ENCODE results near the gene SFR1.
A peak's percentile ranks its signal among the peaks of the same experiment; 100 is the strongest.

Gene SFR1, protein sequence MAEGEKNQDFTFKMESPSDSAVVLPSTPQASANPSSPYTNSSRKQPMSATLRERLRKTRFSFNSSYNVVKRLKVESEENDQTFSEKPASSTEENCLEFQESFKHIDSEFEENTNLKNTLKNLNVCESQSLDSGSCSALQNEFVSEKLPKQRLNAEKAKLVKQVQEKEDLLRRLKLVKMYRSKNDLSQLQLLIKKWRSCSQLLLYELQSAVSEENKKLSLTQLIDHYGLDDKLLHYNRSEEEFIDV

DNA sequence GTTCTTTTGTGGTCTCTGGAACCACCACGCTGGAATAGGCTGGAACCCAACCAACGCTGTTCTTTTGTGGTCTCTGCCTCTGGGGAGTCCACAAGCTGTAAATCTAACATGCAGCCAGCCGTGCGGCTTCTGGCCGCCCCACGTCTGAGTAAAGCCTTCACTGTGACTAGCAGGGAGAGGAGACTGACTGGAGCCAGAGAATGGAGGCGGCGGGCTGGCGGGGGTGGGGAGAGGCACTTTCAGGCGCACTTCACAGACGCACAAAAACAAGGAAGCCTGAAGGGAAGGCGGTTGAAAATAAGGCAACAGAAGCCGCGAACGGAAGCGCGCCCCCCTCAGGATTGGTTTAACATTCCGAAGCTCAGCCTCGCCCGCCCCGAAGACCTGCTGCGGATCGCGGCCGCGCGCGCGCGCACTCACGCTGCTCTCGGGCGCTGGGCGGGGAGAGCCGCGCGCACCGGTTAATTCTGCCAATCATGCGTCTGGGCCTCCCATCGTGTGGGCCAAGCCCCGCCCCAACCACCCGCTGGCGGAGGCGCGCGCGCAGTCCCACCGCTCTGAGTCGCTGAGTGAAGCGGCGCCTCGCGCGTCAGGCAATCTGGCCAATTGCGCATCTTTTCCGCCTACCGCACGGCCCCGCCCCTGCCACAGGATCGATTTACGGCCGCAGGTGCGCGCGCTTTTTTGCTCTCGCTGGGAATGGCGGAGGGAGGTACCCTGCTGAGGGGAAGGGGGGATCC, at the start of gene SFR1:
Gene SFR1, plus strand, starts transcription at position 687 of the 740 bp plus-strand sequence. Its CDS starts 13 bp downstream, at position 700.
- ATAC-seq (peak; percentile 93), DNase-seq (peak; percentile 99 to 100)
- H3K27me3 Mint-ChIP-seq = peaks cover 7% of the 10 kb centered on the region
- H3K4me3 Mint-ChIP-seq = peak within 1 kb of the TSS; percentile 89 to 92
- no peaks in the 10 kb centered on the region for H3K9me3 Mint-ChIP-seq
- peak within 1 kb of the TSS; percentile 99 for H3K27ac Mint-ChIP-seq
- peaks cover 39% of the 10 kb centered on the region for H3K4me1 Mint-ChIP-seq

DNA sequence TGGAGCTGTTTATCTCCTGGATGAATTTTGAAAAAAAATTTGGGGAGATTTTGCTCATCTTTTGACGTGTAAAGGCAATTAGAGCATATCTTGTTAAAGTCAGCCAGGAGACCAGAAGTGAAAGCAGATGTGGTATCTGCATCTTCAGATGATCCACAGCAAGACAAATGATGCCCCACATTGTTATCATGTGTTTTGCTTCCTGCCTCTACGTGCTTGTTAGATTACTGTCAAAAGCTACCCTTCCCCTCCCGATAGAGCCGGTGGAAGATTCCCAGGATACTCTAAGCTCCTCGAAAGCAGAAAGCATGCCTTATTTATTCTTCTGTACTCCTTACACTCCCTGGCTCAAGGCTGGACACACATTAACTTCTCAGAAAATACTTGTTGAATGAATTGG, 49.2 kb upstream of the SFR1 start:
- Mint-ChIP-seq H3K4me1 (no peaks in the 10 kb centered on the region), H3K9me3 (no peaks in the 10 kb centered on the region), H3K27ac (no peak overlapping the region), H3K27me3 (no peaks in the 10 kb centered on the region), H3K4me3 (no peak overlapping the region)
- no peak for DNase-seq
- ATAC-seq = no peak

DNA sequence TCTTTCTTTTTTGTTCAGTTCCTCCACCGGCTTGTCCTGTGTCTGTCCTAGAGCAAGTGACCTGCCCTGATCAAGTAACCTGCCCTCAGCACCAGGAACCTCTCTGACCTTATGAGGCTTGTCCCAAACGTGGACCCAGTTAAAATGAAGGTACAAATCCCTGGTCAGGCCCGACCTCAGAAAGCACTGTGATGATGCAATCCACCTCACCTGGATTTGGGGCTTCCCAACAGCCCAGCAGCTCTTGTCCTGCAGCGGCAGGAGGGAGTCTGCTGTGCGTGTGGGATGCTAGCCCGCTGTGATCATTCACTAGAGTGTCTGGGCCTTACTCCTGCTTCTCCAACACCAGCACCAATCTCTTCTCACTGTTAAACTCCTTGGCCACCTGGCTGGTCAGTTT, 47.5 kb upstream of the SFR1 start:
- Mint-ChIP-seq H3K4me3 (no peak overlapping the region), H3K27me3 (no peaks in the 10 kb centered on the region), H3K4me1 (no peaks in the 10 kb centered on the region), H3K9me3 (no peaks in the 10 kb centered on the region), H3K27ac (no peak overlapping the region)
- DNase-seq (no peak), ATAC-seq (no peak)

DNA sequence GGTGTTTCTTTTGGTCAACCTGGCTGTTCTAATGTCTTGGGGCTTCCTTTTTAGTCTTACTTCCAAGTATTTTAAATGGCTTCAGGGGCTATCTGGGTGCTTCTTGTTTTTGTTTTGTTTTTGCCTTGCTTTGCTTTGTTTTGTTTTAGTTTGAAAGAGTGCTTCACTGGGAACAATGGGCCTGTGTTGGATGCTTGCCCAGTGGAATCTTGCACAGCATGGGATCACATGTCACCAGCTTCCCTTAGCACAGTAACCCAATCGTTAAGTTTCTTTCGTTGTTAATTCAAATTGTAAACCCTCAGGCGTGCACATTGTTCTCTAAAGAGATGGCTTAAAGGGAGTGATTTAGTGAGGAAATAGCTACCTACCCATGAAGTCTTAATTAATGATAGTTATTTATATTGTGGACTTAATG, 45.2 kb upstream of the SFR1 start:
- H3K27me3 Mint-ChIP-seq = no peaks in the 10 kb centered on the region
- ATAC-seq = no peak
- DNase-seq = no peak

DNA sequence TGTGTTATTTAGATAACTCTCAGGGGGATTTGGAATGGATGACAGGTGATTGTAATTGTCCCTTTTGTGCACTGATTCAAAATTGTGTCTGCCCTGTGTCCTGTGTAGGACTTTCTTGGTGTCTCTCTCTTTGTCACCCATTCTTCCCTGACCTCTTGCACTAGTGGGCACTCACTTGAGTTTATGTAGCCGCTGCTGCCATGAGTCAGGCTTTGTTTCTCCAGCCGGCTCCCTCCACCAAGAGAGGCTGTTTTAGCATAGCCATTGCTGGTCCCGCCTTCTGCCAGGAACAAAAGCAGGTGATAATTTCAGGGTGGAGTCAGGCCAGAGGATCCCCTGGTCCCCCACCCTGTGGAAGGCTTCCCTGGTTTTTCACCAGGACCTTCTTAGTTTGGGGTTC, 44.7 kb upstream of the SFR1 start:
- H3K27ac Mint-ChIP-seq = no peak overlapping the region
- ATAC-seq = no peak
- no peak overlapping the region for H3K4me3 Mint-ChIP-seq
- no peaks in the 10 kb centered on the region for H3K9me3 Mint-ChIP-seq
- no peaks in the 10 kb centered on the region for H3K27me3 Mint-ChIP-seq
- DNase-seq = no peak
- no peaks in the 10 kb centered on the region for H3K4me1 Mint-ChIP-seq

More for the DNA sequence above, 45.2 kb upstream of the SFR1 start:
- Mint-ChIP-seq H3K4me1 (no peaks in the 10 kb centered on the region), H3K27ac (no peak overlapping the region), H3K4me3 (no peak overlapping the region), H3K9me3 (no peaks in the 10 kb centered on the region)

DNA sequence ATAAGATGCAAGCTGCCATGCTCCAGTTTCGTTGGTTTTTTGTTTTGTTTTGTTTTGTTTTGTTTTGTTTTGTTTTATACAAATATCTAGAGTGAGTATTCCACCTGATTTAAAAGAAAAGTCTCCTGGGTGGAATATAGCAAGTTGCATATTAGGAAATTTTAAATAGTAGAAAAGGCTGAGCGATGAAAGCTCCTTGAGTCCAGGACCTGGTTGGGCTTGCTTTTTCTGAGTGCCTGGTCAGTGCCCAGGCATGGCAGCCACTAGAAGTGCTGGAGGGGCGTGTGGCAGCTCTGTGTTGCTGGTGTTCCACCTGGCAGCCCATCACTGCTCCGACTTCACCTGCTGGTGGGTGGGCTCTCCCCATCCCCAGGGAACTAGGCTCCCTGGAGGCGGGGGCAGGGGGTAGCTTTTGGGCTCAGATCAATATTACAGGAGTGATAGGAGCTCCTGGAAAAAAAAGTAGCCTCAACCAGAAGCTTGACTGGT, 44.3 kb upstream of the SFR1 start:
- DNase-seq (no peak), ATAC-seq (no peak)
- no peaks in the 10 kb centered on the region for H3K4me1 Mint-ChIP-seq
- peak overlapping the region in 1 of 2 donors; percentile 44 for H3K27ac Mint-ChIP-seq
- no peaks in the 10 kb centered on the region for H3K27me3 Mint-ChIP-seq
- no peak overlapping the region for H3K4me3 Mint-ChIP-seq
- H3K9me3 Mint-ChIP-seq = no peaks in the 10 kb centered on the region

DNA sequence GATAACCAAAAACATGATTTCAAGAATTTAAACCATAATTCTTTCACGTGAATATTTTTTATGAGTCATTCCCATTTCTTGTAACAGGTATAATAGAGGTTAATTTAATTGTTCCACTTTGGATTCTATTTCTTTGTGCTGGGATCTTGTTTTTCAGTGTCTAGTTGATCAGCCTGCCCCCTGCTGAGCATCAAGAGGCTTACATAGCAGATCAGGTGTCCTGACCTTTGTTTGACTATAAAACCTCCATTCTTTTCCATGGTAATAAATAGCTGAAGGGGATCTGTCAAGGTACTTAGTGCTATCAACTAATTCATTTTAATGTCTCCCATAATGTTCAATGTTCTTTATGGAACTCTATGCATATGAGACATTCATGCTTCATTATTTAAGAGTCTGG, 41.2 kb upstream of the SFR1 start:
- Mint-ChIP-seq H3K9me3 (no peaks in the 10 kb centered on the region), H3K4me3 (no peak overlapping the region), H3K27ac (no peak overlapping the region), H3K27me3 (no peaks in the 10 kb centered on the region), H3K4me1 (no peaks in the 10 kb centered on the region)
- DNase-seq (no peak), ATAC-seq (no peak)

DNA sequence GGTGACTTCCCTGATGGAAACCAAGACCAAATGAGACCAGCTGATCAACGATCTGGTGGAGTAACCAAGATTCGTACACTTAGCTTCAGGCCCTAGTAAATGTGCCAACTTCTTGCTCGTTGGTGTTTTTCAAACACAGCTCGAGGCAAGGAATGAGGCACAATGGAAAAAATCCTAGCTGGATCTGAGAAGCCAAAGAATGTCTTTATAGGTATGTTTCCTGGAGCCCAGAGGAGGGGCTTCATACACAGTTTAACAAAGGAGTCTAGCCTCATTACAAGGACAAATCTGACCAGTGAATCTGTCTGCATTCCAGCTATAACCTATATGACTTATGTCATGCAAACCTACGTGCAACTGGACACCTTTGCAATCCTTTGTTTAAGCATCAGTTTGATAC, 40.0 kb upstream of the SFR1 start:
- Mint-ChIP-seq H3K4me3 (no peak overlapping the region), H3K9me3 (no peaks in the 10 kb centered on the region), H3K27me3 (no peaks in the 10 kb centered on the region), H3K4me1 (no peaks in the 10 kb centered on the region), H3K27ac (no peak overlapping the region)
- no peak for DNase-seq
- no peak for ATAC-seq

DNA sequence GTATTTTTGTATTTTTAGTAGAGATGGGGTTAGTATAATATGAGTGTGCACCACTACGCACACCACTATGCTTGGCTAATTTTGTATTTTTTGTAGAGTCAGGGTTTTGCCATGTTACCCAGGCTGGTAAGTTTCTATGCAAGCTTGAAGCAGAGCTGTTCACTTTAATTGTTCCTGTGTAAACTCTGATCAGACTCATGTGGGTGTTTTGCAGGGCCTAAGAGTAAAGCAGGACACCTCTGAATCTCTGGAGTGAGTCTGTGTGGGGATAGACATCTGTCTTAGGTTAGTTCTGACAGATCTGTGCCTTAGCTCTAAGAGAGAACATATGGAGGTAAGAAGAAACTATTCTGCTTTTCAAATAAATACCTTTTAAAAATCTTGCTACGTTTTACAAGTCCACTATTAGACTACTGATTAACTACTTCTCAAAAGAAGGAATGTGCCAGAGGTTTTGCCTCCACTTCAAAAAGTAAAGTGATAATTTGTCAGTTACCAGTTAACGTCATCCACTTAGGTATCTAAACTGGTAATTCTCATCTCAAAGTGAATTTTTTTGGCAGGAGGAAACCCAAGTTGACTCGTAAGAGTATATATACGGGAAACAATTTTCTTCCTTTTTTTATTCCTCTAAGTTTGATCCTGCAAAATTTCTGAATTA, 37.4 kb upstream of the SFR1 start:
- H3K27ac Mint-ChIP-seq = no peak overlapping the region
- no peak for ATAC-seq
- no peak overlapping the region for H3K4me3 Mint-ChIP-seq
- H3K27me3 Mint-ChIP-seq = no peaks in the 10 kb centered on the region
- no peaks in the 10 kb centered on the region for H3K4me1 Mint-ChIP-seq
- H3K9me3 Mint-ChIP-seq = no peaks in the 10 kb centered on the region
- no peak for DNase-seq

DNA sequence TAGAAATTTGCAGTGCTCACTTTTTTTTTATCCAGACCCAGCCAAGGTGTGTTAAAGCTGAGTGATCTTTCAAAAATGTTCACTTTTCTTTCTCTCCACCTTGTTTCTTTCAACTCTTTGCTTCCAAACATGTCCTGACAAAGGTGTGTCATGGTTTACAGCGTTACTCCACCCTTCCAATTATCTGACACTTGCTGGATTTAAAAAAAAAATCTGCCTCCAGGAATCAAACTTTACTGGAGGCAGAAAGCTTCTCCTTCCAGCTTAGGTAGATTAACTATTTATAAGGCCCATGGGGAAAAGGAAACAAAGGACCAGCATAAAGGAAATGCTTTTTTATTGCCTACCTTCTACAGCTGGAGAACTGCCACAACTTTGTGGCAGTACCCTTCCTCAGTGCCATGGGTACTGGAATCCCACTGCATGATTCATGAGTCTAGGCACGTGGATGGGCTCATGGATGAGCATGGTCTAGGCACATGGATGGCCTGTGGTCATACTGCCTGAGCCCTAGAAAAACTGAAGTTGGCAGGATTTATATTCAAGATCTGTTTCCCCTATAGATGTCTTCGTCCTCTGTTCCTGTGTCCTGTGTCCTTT, 36.1 kb upstream of the SFR1 start, which contains the start of gene COL17A1:
Gene COL17A1, minus strand, starts transcription at position 80 of the 600 bp plus-strand sequence. CDS start 5,207 bp downstream, outside the sequence.
- no peaks in the 10 kb centered on the region for H3K4me1 Mint-ChIP-seq
- H3K4me3 Mint-ChIP-seq = no peak within 1 kb of the TSS
- DNase-seq (no peak), ATAC-seq (no peak)
- no peak within 1 kb of the TSS for H3K27ac Mint-ChIP-seq
- no peaks in the 10 kb centered on the region for H3K27me3 Mint-ChIP-seq
- no peaks in the 10 kb centered on the region for H3K9me3 Mint-ChIP-seq

DNA sequence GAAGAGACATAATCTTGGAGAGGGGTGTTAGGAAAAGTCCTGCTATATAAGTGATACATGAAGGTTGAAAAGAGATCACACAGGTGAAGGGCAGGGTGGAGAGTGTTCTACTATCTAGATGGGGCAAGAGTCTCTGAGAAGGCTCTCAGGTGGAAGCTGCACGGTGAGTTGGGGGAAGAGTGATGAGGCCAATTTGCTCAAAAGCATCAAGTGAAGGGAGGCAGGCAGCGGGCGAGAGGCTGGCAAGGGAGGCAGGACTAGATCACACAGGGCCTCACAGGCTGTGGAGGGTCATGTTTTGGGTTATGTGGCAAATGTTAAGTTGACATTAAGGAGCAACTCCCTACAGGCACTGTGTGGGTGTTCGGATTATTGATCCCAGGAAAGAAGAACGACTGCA, 33.7 kb upstream of the SFR1 start:
- ATAC-seq (no peak), DNase-seq (no peak)
- Mint-ChIP-seq H3K27ac (no peak overlapping the region), H3K4me1 (no peaks in the 10 kb centered on the region), H3K4me3 (no peak overlapping the region), H3K27me3 (no peaks in the 10 kb centered on the region), H3K9me3 (no peaks in the 10 kb centered on the region)

DNA sequence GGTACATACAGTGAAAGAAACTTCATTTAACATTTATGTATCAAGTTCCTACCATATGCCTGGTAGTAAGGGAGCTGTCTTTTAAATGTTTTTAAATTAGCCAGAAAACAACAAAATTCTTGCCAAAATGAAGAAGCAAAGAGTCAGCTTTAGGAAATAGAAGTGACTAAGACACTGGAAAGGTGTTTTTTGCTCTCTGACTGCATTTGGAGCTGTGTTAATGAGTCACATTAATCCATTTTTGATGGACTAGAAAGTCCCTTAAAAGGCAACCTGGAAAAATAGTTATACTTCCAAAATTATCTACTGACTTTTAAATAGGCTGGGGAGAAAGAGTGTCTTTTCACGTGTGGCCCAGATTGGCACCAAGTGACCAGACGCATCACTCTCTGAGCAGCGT, 32.4 kb upstream of the SFR1 start:
- DNase-seq (no peak), ATAC-seq (no peak)
- peaks cover 6% of the 10 kb centered on the region for H3K4me1 Mint-ChIP-seq
- no peaks in the 10 kb centered on the region for H3K9me3 Mint-ChIP-seq
- H3K4me3 Mint-ChIP-seq = no peak overlapping the region
- no peak overlapping the region for H3K27ac Mint-ChIP-seq
- H3K27me3 Mint-ChIP-seq = no peaks in the 10 kb centered on the region

DNA sequence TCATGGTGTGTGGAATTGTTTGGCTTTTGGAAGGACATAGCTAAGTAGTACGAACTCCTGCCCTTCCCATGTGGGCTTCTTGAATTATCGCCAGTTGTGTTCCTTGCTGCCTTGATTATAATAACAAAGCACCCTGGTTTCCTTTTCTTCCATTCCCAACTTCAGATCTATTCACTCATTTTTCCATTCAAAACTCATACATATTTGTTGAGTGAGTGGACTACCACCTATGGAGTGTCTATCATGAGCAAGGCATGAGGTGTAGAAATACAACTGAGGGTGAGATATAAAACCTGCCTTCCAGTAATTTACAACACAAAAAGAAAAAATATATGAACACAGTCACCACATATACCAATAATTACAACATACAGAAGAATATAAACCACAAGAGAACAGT, 31.4 kb upstream of the SFR1 start:
- Mint-ChIP-seq H3K4me3 (no peak overlapping the region), H3K27ac (no peak overlapping the region), H3K4me1 (peaks cover 6% of the 10 kb centered on the region), H3K9me3 (no peaks in the 10 kb centered on the region), H3K27me3 (no peaks in the 10 kb centered on the region)
- no peak for ATAC-seq
- no peak for DNase-seq

DNA sequence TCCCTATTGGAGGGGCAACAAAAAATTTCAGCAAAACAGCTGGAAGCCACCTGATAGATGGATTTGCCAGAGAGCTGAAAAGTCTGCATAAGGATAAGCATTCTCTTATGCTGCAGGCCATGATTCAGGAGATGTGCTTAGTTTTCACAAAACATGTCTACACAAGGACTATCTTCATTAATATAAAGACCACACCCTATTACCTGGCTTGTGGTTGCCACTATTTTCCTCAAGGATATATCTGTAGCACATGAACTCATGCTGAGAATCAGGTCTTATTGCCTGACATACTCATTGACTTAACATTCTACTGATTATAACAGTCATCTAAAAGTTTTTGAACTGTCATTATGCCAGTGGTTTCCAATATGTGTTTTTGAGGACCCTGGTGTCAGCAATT, 29.2 kb upstream of the SFR1 start:
- Mint-ChIP-seq H3K27me3 (no peaks in the 10 kb centered on the region), H3K4me1 (peaks cover 6% of the 10 kb centered on the region), H3K27ac (no peak overlapping the region), H3K9me3 (no peaks in the 10 kb centered on the region), H3K4me3 (no peak overlapping the region)
- DNase-seq (no peak), ATAC-seq (no peak)

DNA sequence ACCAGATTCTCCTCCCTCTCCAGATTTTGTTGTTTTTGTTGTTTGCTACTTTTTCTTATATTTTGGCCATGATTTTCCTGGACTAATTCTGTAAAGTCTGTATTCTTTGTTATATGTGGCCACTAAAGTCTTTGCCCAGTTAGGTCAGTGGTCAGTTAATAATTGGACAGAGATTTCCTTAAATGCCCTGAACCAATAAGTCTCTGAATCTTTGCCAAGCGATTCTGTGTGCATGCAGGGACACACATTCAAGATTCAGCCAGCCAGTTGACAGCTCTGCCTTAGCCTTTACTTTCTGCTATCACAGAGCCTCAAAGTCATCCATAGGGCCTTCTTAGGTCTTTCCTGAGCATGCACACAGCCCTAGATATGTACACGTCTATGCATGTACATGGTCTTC, 25.3 kb upstream of the SFR1 start:
- no peak for DNase-seq
- Mint-ChIP-seq H3K27ac (no peak overlapping the region), H3K4me1 (peaks cover 6% of the 10 kb centered on the region), H3K4me3 (no peak overlapping the region), H3K27me3 (no peaks in the 10 kb centered on the region), H3K9me3 (no peaks in the 10 kb centered on the region)
- ATAC-seq = no peak
